ENCODE measurements around the gene NUDT4.
"Not testable (repeated sequence)": the region's sequence is repeated elsewhere in the genome, so short reads cannot be mapped to it uniquely, and the experiment has no call there.

NUDT4 gene

DNA sequence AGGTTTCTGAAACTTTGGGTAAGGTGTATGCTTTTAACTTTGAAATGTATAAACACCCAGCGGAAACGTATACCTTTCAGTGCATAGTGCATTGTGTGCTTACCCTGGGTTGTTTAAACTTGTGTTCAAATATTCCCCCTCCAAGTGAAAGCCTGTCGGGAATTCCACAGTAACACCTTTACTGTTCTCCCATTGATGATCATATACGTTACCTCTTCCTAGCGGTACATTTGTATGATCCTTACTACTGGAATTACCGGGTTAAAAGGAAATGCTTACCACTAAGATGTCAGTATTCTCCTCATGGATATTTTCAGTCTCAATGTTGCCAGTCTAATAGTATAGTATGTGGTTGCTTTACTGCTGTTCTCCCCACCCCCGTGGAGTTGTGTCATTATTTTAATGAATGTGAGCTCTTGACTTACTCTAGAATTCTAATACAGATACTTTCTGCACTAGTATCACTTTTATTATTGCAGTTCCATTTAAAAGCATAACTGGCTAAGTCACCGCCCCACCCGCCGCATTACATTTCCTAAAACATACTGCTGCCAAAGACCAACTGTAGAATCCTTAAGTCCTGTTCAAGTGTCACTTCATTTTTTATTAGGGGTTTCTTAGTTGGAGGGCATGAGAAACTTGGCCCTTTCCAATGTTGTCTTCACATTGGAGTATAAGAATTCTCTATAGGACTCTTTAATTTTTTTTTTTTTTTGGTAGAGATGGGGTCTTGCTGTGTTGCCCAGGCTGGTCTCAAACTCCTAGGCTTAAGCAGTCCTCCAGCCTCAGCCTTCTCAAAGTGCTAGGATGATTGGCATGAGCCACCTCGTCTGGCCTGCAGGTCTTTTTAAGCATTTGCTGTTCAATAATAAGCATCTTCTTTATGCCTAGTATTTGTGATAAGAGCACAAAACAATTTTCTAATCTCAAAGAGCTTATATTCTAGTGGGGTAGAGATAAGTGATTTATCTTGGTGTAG, 24.9 kb downstream of the NUDT4 start:
- H3K9ac ChIP-seq (ENCODE audit: insufficient read length): no peak overlapping the region
- H3K36me3 ChIP-seq (ENCODE audit: insufficient read depth, low read length): peaks cover 58% of the 10 kb centered on the region
- peak; percentile 39; the same call in 1 of the 2 replicates for TF ChIP-seq POLR2AphosphoS5 (IDR thresholded peaks at IDR 0.05; ENCODE audit: borderline replicate concordance, low read depth, low read length)
- TF ChIP-seq EZH2 (IDR thresholded peaks at IDR 0.05): no peak
- H3K4me3 ChIP-seq: no peak overlapping the region
- no peaks in the 10 kb centered on the region for H3K9me3 ChIP-seq (ENCODE audit: low read depth, low read length)
- H3K27ac ChIP-seq: peak overlapping the region; percentile 42; the same call in 1 of the 2 replicates
- no peak for DNase-seq (ENCODE audit: low read depth, low spot score)

DNA sequence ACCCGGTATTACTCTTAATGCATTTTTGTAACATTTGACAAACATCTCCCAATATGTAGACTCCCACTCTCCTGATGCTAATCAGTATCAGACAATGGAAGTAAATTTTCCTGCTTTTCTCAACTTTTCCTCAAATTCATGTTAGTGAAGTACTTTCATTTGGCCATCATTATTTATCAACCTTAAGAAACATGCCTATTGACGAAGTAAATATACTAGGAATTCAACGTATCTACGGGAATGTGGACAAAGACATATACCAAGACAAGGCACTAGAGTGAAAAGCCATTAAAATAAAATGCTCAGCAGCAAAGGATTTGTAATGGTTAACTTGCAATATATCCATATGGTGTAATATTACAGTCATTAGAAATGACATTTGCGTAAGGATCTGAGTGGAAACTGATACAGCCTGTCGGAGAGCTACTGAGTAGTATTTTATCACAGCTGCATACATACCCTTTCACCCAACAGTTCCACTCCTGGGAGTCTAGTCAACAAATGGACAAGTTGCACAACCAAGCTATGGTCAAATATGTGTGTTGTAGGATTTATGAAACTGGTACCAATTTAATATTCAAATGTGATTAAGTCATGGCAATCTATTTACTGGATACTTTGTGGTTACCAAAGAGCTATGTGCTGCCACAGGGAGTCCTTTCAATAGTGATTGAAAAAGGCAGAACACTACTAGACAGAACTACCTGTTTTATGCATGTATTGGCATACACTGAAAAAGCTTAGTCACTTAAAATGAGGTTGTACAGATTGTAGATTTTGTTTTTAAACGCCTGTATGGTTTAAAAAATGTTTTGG, 26.5 kb downstream of the NUDT4 start:
- no peak overlapping the region for H3K4me3 ChIP-seq
- H3K27ac ChIP-seq: peak overlapping the region; percentile 76
- no peak overlapping the region for H3K9ac ChIP-seq (ENCODE audit: insufficient read length)
- peaks cover 59% of the 10 kb centered on the region for H3K36me3 ChIP-seq (ENCODE audit: insufficient read depth, low read length)
- DNase-seq (ENCODE audit: low read depth, low spot score): no peak
- H3K9me3 ChIP-seq (ENCODE audit: low read depth, low read length): no peaks in the 10 kb centered on the region
- no peak for TF ChIP-seq FOXP2 (optimal IDR thresholded peaks at IDR 0.05; ENCODE audit: control extremely low read depth, extremely low read length, insufficient read depth)
- TF ChIP-seq EZH2 (IDR thresholded peaks at IDR 0.05): no peak
- no peak for TF ChIP-seq POLR2AphosphoS5 (IDR thresholded peaks at IDR 0.05; ENCODE audit: borderline replicate concordance, low read depth, low read length)

DNA sequence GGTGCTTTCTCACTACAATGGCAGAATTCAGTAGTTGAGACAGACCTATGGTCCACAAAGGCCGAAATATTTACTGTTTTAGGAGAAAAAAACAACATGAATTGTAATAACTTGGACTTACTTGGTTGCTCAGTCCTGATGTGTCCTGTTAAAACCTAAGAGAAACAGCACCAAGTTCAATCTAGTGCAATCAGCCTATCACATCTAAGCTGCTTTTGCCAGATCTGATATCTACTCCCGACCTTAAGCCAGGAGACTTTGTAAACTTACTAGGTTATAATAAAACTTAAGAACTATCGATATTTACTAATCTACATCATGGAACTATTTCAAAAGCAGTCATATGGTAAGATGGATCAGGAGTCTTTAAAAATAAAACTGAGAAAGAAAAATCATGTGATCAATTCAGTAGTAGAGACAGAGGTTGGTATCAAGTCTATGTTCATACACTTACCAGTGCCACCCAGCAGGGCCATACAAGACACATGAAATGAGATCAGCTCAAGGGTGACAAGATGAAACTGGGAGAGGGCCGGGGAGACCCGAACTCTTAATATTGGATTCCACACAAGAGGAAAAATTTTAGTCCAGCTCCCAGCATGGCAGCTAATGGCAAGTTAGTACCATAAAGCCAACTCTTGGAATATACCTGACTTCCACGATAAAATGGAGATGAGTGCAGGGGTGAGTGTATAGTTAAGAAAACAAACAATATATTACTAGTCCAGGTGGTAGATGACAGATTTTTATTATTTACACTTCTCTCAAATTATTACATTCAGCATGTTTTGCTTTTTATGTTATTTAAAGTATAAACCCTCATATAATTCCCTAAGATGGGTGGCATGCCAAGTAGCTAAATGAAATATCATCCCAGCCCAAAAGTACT, 27.5 kb downstream of the NUDT4 start:
- Histone ChIP-seq H3K27ac (peak overlapping the region; percentile 76), H3K9ac (ENCODE audit: insufficient read length) (no peak overlapping the region), H3K4me3 (no peak overlapping the region), H3K36me3 (ENCODE audit: insufficient read depth, low read length) (peaks cover 67% of the 10 kb centered on the region), H3K9me3 (ENCODE audit: low read depth, low read length) (no peaks in the 10 kb centered on the region)
- TF ChIP-seq FOXP2 (optimal IDR thresholded peaks at IDR 0.05; ENCODE audit: control extremely low read depth, extremely low read length, insufficient read depth): no peak
- TF ChIP-seq POLR2AphosphoS5 (IDR thresholded peaks at IDR 0.05; ENCODE audit: borderline replicate concordance, low read depth, low read length): peak; percentile 25; the same call in 1 of the 2 replicates
- TF ChIP-seq EZH2 (IDR thresholded peaks at IDR 0.05): no peak
- no peak for DNase-seq (ENCODE audit: low read depth, low spot score)

DNA sequence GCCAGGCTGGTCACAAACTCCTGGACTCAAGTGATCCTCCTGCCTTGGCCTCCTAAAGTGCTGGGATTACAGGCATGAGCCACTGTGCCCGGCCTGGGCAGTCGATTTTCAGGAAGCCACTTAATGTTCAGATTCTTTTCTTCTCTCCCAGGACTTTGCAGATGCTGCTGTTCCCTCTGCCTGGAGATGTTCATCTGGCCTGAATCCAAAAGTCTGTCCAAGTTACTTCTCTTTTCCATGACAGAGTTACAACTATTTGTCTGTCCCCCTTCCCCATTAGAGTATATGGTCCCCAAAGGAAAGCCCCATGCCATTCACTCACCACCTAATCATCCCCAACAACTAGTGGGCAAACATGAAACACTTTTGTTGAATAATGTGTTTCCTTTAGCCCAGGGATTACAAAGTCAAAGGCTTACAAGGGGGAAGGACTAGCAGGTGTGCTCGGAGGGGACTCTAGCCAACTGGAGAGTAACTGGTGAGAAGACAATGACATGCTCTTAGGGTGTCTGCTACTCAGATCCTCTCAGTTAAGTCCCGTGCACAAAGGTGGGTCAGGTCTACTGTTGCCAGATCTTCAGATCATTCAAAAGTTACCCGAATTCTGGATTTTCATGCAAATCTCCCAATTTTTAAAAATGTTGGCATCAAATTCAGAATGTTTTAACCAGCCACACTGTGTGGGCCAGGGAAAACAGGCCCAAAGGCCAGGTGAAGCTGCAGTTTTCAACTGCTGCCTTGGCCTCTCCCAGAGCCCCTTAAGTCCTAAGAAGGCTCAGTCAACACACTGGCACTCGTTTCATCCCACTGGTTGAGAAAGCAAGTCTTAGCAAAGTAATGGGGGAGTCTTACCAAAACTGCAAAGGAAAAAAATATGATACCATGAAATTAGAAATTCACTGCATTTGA, 29.6 kb downstream of the NUDT4 start:
- Histone ChIP-seq H3K27ac (peak overlapping the region; percentile 70), H3K36me3 (ENCODE audit: insufficient read depth, low read length) (peaks cover 72% of the 10 kb centered on the region), H3K4me3 (no peak overlapping the region), H3K9me3 (ENCODE audit: low read depth, low read length) (no peaks in the 10 kb centered on the region), H3K9ac (ENCODE audit: insufficient read length) (no peak overlapping the region)
- DNase-seq (ENCODE audit: low read depth, low spot score): no peak
- TF ChIP-seq POLR2AphosphoS5 (IDR thresholded peaks at IDR 0.05; ENCODE audit: borderline replicate concordance, low read depth, low read length) (peak; percentile 34; the same call in 1 of the 2 replicates), FOXP2 (optimal IDR thresholded peaks at IDR 0.05; ENCODE audit: control extremely low read depth, extremely low read length, insufficient read depth) (no peak), EZH2 (IDR thresholded peaks at IDR 0.05) (no peak)

DNA sequence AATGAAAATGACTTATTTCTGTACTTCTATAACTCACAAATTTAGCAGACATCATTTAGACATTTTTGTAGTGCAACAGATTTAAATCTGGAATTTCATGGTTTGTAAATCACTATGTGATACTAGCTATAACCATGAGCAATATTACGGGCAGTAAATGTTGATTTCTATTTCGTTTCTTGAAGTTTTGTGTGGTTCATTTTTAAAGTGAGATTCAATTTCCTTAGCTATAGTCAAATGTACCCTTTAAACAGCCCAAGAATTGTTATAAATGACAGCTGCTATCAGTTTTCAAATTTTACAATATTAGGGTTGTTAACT, 30.2 kb downstream of the NUDT4 start:
- Histone ChIP-seq H3K9ac (ENCODE audit: insufficient read length) (no peak overlapping the region), H3K9me3 (ENCODE audit: low read depth, low read length) (no peaks in the 10 kb centered on the region), H3K36me3 (ENCODE audit: insufficient read depth, low read length) (peaks cover 65% of the 10 kb centered on the region), H3K27ac (peak overlapping the region; percentile 70), H3K4me3 (no peak overlapping the region)
- TF ChIP-seq EZH2 (IDR thresholded peaks at IDR 0.05) (no peak), FOXP2 (optimal IDR thresholded peaks at IDR 0.05; ENCODE audit: control extremely low read depth, extremely low read length, insufficient read depth) (no peak), POLR2AphosphoS5 (IDR thresholded peaks at IDR 0.05; ENCODE audit: borderline replicate concordance, low read depth, low read length) (no peak)
- no peak for DNase-seq (ENCODE audit: low read depth, low spot score)

DNA sequence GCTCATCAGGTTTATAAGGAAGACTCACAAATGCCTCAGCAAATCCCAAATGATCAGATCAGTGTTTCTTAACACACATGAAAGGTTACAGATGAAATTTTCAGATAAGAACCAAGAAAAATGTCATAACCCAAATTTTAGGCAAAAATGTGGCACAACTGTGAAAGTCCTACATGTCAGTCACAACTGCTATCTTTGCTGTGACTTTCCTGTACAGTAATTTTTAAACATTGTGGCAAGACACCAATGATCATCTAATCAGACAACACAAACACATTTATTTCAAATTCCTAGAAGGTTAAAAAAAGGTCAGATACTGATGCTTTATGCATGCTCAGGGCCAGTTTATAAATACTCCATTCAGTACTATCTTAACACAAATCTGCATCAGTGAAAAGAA, 31.1 kb downstream of the NUDT4 start:
- Histone ChIP-seq H3K9me3 (ENCODE audit: low read depth, low read length) (no peaks in the 10 kb centered on the region), H3K9ac (ENCODE audit: insufficient read length) (no peak overlapping the region), H3K36me3 (ENCODE audit: insufficient read depth, low read length) (peaks cover 57% of the 10 kb centered on the region), H3K27ac (peak overlapping the region; percentile 70), H3K4me3 (no peak overlapping the region)
- TF ChIP-seq POLR2AphosphoS5 (IDR thresholded peaks at IDR 0.05; ENCODE audit: borderline replicate concordance, low read depth, low read length) (no peak), FOXP2 (optimal IDR thresholded peaks at IDR 0.05; ENCODE audit: control extremely low read depth, extremely low read length, insufficient read depth) (no peak), EZH2 (IDR thresholded peaks at IDR 0.05) (no peak)
- DNase-seq (ENCODE audit: low read depth, low spot score): no peak

DNA sequence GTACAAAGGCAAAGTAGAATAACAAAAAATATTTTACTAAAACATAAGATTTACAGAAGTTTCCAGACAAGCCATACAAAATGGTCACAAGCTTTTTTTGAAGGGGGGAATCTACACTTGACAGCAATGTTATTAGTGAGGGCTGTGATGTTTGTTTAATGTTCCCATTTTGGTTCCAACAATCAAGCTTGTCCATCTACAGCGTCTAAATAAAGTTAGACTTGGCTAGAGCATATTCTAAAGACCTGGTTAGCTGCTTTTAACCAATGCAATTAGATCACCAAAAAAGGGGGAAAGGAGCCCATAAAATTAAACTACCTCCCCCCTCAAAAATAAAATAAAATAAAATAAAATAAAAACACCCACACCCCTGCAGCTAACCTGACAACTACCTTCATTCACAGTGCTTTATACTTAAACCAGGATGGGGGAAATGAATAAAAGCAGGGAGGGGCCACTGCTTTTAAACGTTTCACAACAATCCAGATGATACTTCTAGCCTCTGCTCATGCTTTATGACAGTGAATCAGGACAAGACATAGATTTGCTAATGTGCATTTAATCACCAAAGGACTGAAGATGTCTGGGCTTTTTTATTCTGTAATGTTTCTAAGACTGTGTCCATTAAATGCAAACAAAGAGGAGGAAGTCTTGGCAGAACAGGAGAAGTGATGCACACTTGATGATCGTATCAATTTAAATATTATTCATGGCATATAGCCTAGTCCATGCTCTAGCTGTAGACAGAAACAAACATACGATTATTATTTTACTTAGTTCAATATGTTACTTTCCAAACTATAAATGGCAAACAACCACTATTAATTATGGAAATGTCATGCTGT, 31.8 kb downstream of the NUDT4 start:
- not testable (repeated sequence) for DNase-seq (ENCODE audit: low read depth, low spot score); H3K9ac ChIP-seq (ENCODE audit: insufficient read length); H3K9me3 ChIP-seq (ENCODE audit: low read depth, low read length); H3K4me3 ChIP-seq
- Histone ChIP-seq H3K36me3 (ENCODE audit: insufficient read depth, low read length) (peaks cover 49% of the 10 kb centered on the region), H3K27ac (peak overlapping the region; percentile 70)

DNA sequence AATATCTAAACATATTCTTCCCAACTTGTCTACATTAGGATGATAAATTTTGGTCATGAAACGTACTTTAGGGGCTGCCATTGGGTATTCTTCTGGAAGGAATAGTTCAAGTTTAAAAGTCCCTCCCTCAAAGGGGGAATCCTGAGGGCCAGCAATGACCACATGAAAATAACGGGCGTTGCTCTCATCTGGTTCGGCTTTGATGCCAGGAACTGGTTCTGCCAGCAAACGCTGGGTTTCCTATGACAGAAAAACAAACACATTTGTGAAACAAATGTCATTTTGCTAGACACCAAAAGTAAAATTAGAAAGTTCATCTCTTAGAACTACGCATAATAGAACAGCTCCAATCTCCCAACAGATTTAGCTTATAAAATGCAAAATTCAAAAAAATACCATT, 33.3 kb downstream of the NUDT4 start:
- H3K9ac ChIP-seq (ENCODE audit: insufficient read length); DNase-seq (ENCODE audit: low read depth, low spot score); H3K9me3 ChIP-seq (ENCODE audit: low read depth, low read length); H3K4me3 ChIP-seq: not testable (repeated sequence)
- peak overlapping the region; percentile 69 for H3K27ac ChIP-seq
- peaks cover 44% of the 10 kb centered on the region for H3K36me3 ChIP-seq (ENCODE audit: insufficient read depth, low read length)

DNA sequence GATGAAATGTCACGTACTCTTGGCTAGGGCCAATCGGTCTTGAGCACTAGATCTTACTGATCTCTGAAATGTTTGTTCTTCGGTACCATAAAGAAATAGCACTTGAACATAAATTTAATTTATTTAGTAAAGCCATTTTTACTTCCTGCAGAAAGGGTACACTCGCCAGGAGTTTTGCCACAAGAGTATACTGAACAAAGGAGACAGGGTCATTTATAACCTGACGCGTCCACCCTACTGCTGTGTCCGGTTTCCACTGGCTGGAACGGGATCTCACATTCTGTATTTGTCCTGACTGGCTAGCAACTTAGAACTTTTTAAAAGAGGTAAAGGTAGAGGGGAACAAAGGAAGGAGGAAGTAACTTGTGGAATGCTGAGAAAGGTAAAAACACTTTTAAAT, 34.7 kb downstream of the NUDT4 start:
- DNase-seq (ENCODE audit: low read depth, low spot score); H3K4me3 ChIP-seq; H3K9ac ChIP-seq (ENCODE audit: insufficient read length); H3K9me3 ChIP-seq (ENCODE audit: low read depth, low read length): not testable (repeated sequence)
- 0 out of 2 replicates have a peak overlapping the region, but pooled peaks have one; percentile 69 for H3K27ac ChIP-seq
- peaks cover 38% of the 10 kb centered on the region for H3K36me3 ChIP-seq (ENCODE audit: insufficient read depth, low read length)
